ENCODE measurements around the gene PDE2A. TPM values are rescaled to one million over a fixed set of nuclear protein-coding genes. Genes with fewer than 3 reads are reported as not detected.

PDE2A gene
- total RNA-seq, 1 donor from 2014 or later, result 4.0 TPM

GRCh38 chr11:72582206-72583176 lies 91.7 kb downstream of the PDE2A start:
- Mint-ChIP-seq H3K9me3 (ENCODE audit: low read depth) (no peaks in the 10 kb centered on the region), H3K36me3 (ENCODE audit: insufficient read depth) (no peaks in the 10 kb centered on the region), H3K27ac (no peak overlapping the region), H3K4me3 (ENCODE audit: low read depth) (no peak overlapping the region), H3K4me1 (ENCODE audit: low read depth) (no peaks in the 10 kb centered on the region), H3K27me3 (peaks cover 66% of the 10 kb centered on the region)
- no peak for DNase-seq (ENCODE audit: low spot score, unreplicated experiment)
- no peak for TF ChIP-seq CTCF (IDR thresholded peaks at IDR 0.05; ENCODE audit: unreplicated experiment)

GRCh38 chr11:72581067-72581466 lies 93.2 kb downstream of the PDE2A start:
- DNase-seq (ENCODE audit: low spot score, unreplicated experiment), result no peak
- Mint-ChIP-seq H3K27ac (no peak overlapping the region), H3K4me1 (ENCODE audit: low read depth) (no peaks in the 10 kb centered on the region), H3K27me3 (peaks cover 56% of the 10 kb centered on the region), H3K9me3 (ENCODE audit: low read depth) (no peaks in the 10 kb centered on the region), H3K4me3 (ENCODE audit: low read depth) (no peak overlapping the region), H3K36me3 (ENCODE audit: insufficient read depth) (no peaks in the 10 kb centered on the region)
- TF ChIP-seq CTCF (IDR thresholded peaks at IDR 0.05; ENCODE audit: unreplicated experiment), result no peak

GRCh38 chr11:72580642-72580950 lies 93.6 kb downstream of the PDE2A start:
- TF ChIP-seq CTCF (IDR thresholded peaks at IDR 0.05; ENCODE audit: unreplicated experiment), result no peak
- H3K27ac Mint-ChIP-seq, result no peak overlapping the region
- H3K9me3 Mint-ChIP-seq (ENCODE audit: low read depth), result no peaks in the 10 kb centered on the region
- peaks cover 53% of the 10 kb centered on the region for H3K27me3 Mint-ChIP-seq
- no peak for DNase-seq (ENCODE audit: low spot score, unreplicated experiment)
- no peaks in the 10 kb centered on the region for H3K4me1 Mint-ChIP-seq (ENCODE audit: low read depth)
- no peak overlapping the region for H3K4me3 Mint-ChIP-seq (ENCODE audit: low read depth)
- H3K36me3 Mint-ChIP-seq (ENCODE audit: insufficient read depth), result no peaks in the 10 kb centered on the region

- Mint-ChIP-seq H3K4me1 (ENCODE audit: low read depth) (no peaks in the 10 kb centered on the region), H3K9me3 (ENCODE audit: low read depth) (no peaks in the 10 kb centered on the region), H3K27me3 (peaks cover 47% of the 10 kb centered on the region), H3K36me3 (ENCODE audit: insufficient read depth) (no peaks in the 10 kb centered on the region), H3K4me3 (ENCODE audit: low read depth) (no peak overlapping the region), H3K27ac (no peak overlapping the region)
- no peak for DNase-seq (ENCODE audit: low spot score, unreplicated experiment)
- no peak for TF ChIP-seq CTCF (IDR thresholded peaks at IDR 0.05; ENCODE audit: unreplicated experiment)
These were observed 94.2 kb downstream of the PDE2A start for GRCh38 chr11:72579816-72580641.

- no peak for TF ChIP-seq CTCF (IDR thresholded peaks at IDR 0.05; ENCODE audit: unreplicated experiment)
These were observed 95.0 kb downstream of the PDE2A start for GRCh38 chr11:72578991-72579815.

More at GRCh38 chr11:72578991-72579815, 95.0 kb downstream of the PDE2A start:
- no peak overlapping the region for H3K27ac Mint-ChIP-seq
- H3K4me3 Mint-ChIP-seq (ENCODE audit: low read depth), result no peak overlapping the region
- no peaks in the 10 kb centered on the region for H3K36me3 Mint-ChIP-seq (ENCODE audit: insufficient read depth)
- peaks cover 47% of the 10 kb centered on the region for H3K27me3 Mint-ChIP-seq
- DNase-seq (ENCODE audit: low spot score, unreplicated experiment), result no peak
- H3K9me3 Mint-ChIP-seq (ENCODE audit: low read depth), result no peaks in the 10 kb centered on the region
- no peaks in the 10 kb centered on the region for H3K4me1 Mint-ChIP-seq (ENCODE audit: low read depth)

Measured in progenitor cell of endocrine pancreas (in vitro differentiated cells).